Subcutaneous adipose tissue (tissue), 4 donors: ENCODE data around the gene ADAM23. TPM values are rescaled to one million over a fixed set of nuclear protein-coding genes. Genes with fewer than 3 reads are reported as not detected.

Source experiments
- total RNA-seq, 4 donors: library from RNA; depleted of rRNA; stranded (reverse); fragments of >200 nt; gene quantifications; one replicate each; pipeline ENCODE4 v1.1.0, GENCODE V29; 2016
- TF ChIP-seq, protein P1 (sequence below): fragments of 450-650 bp; IDR thresholded peaks from one replicate; pipeline ENCODE4 v1.5.1; 2016; ENCODE audit warnings: low read depth, mild to moderate bottlenecking, control low read depth, antibody characterized with exemption, moderate library complexity

Gene ADAM23
- total RNA-seq, 4 donors from 2014 or later, result 0.19 to 1.1 (median 0.50) TPM

DNA sequence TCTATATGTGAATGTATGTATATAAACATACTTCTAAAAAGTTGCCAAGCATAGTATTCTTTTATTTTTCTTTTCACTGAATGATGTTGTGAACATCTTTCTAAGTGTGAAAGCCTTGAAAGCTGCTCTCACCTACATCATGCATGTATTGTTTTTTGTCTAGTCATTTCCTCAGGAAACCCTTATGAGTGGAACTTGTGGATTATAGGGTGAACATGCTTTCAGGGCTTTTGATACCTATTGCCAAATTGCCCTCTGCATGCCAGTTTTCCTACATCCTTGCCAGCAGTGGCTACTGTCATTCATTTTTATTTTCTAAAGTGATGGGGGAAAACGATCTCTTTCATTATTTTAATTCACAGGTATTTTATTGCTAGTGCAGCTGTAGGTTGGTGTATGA lies 78.3 kb downstream of the ADAM23 start:
- TF ChIP-seq, protein P1, sequence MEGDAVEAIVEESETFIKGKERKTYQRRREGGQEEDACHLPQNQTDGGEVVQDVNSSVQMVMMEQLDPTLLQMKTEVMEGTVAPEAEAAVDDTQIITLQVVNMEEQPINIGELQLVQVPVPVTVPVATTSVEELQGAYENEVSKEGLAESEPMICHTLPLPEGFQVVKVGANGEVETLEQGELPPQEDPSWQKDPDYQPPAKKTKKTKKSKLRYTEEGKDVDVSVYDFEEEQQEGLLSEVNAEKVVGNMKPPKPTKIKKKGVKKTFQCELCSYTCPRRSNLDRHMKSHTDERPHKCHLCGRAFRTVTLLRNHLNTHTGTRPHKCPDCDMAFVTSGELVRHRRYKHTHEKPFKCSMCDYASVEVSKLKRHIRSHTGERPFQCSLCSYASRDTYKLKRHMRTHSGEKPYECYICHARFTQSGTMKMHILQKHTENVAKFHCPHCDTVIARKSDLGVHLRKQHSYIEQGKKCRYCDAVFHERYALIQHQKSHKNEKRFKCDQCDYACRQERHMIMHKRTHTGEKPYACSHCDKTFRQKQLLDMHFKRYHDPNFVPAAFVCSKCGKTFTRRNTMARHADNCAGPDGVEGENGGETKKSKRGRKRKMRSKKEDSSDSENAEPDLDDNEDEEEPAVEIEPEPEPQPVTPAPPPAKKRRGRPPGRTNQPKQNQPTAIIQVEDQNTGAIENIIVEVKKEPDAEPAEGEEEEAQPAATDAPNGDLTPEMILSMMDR, result no peak

- TF ChIP-seq, protein P1, result no peak
Observed at GRCh38 chr2:206526416-206526815, 83.1 kb downstream of the ADAM23 start.

GRCh38 chr2:206527153-206527552 lies 83.8 kb downstream of the ADAM23 start:
- TF ChIP-seq, protein P1, result no peak

DNA sequence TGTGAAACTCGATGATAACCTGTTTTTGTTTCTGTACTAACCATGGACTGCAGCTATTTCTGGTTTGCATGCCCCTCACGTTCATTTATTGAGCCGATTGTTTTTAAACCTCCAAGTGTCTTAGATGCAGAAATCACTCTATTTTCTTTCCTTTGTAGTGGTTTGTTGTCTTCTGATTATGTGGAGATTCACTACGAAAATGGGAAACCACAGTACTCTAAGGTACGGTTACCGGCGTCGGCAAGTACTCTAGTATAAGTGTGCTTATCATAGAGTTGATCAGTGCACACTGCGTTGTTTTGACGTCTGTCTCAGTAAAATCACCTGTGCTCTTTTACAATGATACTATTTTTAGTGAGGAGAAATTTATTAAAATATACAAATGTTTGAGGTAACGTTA lies 87.4 kb downstream of the ADAM23 start:
- TF ChIP-seq, protein P1, result no peak

DNA sequence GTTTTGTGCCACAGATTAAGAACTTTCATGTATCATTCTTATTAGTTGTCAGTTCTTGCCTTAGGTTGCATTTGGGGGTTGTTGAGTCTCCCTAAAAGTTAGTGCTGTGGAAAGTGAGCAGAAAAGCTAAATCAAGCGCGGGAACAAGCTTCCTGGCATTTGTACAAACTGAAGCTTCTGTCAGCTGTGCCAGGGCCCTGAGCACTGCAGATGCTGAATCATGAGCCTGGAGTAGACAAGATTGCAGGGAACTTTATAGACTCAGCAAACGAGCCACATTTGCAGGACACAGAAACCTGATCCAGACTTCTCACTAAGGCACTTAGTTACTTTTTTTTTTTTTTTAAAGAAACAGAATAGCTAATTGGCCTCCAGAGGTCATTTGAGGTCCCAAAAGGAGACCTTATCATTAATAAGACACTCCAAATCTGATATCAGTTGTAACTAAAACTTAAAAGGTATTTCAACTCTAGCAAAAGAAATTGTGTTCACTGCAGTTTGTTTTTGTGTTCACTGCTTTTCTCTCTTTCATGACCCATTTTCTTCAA lies 88.7 kb downstream of the ADAM23 start:
- TF ChIP-seq, protein P1, result no peak

- TF ChIP-seq, protein P1, result no peak
Observed at GRCh38 chr2:206533977-206534376, 90.6 kb downstream of the ADAM23 start.

DNA sequence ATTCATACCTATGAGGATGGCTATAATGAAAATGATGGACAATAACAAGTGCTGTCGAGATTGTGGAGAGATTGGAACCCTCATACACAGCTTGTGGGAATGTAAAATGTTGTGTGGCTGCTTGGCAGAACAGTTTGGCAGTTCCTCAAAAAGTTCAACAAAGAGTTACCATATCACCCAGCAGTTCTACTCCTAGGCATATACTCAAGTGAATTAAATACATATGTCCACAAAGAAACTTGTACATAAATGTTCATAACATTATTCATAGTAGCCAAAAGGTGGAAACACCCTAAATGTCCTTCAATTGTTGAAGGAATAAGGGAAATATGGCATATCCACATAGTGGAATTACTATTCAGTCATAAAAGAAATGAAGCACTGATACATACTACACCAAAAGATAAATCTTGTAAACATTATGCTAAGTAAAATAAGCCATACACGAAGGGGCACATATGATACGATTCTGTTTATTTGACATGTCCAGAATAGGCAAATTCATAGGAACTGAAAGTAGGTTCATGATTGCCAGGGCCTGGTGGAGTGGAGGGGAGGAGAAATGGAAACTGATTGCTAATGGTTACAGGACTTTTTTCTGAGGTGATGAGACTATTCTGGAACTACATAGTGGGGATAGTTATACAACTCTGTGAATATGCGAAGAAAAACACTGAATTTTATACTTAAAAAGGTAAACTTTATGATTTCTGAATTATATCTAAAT lies 92.1 kb downstream of the ADAM23 start:
- TF ChIP-seq, protein P1, result no peak
